Thoracic aorta (tissue), 2 donors: ENCODE data around the gene VAV2. TPM values are rescaled to one million over a fixed set of nuclear protein-coding genes. Genes with fewer than 3 reads are reported as not detected.

Source experiments
- ATAC-seq: fragments of 150-250 bp; one replicate; pipeline ENCODE4 v1.8.0; 2017; ENCODE audit warnings: low read depth; ENCODE audit not compliant: insufficient number of reproducible peaks, low FRiP score
- DNase-seq: peaks from one replicate; pipeline ENCODE4 v3.0.0-alpha.2; 2020; ENCODE audit warnings: low spot score
- H3K27ac ChIP-seq, 2 donors: fragments of 200-600 bp; sonication (generic); 1 replicate in 1 of 2; 2 replicates in 1 of 2; pipeline ENCODE4 v1.5.1; 2016; ENCODE audit warnings: mild to moderate bottlenecking in 2 of 2, moderate library complexity in 2 of 2
- H3K27me3 ChIP-seq: fragments of 200-600 bp; sonication (generic); replicated peaks from 2 replicates; pipeline ENCODE4 v1.6.0; 2016; ENCODE audit warnings: mild to moderate bottlenecking; ENCODE audit not compliant: insufficient read depth
- H3K36me3 ChIP-seq: fragments of 200-600 bp; sonication (generic); one replicate; pipeline ENCODE4 v1.5.1; 2016
- H3K4me1 ChIP-seq, 2 donors: fragments of 200-600 bp; sonication (generic); 1 replicate in 1 of 2; 2 replicates in 1 of 2; pipeline versions ENCODE4 v1.5.1 to v1.6.0; 2016; ENCODE audit warnings: low read depth in 2 of 2, mild to moderate bottlenecking in 1 of 2; ENCODE audit not compliant: control insufficient read depth in 1 of 2
- H3K4me3 ChIP-seq: fragments of 200-600 bp; sonication (generic); 2 replicates; pipeline ENCODE4 v1.5.1; 2016; ENCODE audit warnings: mild to moderate bottlenecking
- H3K9me3 ChIP-seq: fragments of 200-600 bp; sonication (generic); 2 replicates; pipeline ENCODE4 v1.5.1; 2016
- CTCF ChIP-seq: fragments of 200-600 bp; sonication (generic); IDR thresholded peaks from one replicate; pipeline ENCODE4 v1.5.1; 2019; ENCODE audit warnings: antibody characterized with exemption
- total RNA-seq, 2 donors: library from RNA; depleted of rRNA; stranded (reverse); fragments of >200 nt; gene quantifications; one replicate each; pipeline versions ENCODE4 v1.1.0 to v1.2.3, GENCODE V29; 2016

Gene VAV2
- total RNA-seq, 2 donors from 2014 or later: 10.1 to 11.5 TPM

GRCh38 chr9:133799106-133799505 is 193.0 kb downstream of the VAV2 start:
- no peaks in the 10 kb centered on the region for H3K9me3 ChIP-seq
- H3K36me3 ChIP-seq: peaks cover 3% of the 10 kb centered on the region
- DNase-seq: no peak
- no peaks in the 10 kb centered on the region for H3K4me1 ChIP-seq
- H3K27ac ChIP-seq: no peak overlapping the region
- TF ChIP-seq CTCF: no peak
- no peaks in the 10 kb centered on the region for H3K27me3 ChIP-seq
- H3K4me3 ChIP-seq: no peak overlapping the region
- no peak for ATAC-seq

GRCh38 chr9:133798160-133798559 is 194.0 kb downstream of the VAV2 start:
- H3K9me3 ChIP-seq: no peaks in the 10 kb centered on the region
- H3K4me1 ChIP-seq: peaks cover 0 to 3% of the 10 kb centered on the region in 2 donors
- no peaks in the 10 kb centered on the region for H3K27me3 ChIP-seq
- ATAC-seq (no peak), DNase-seq (no peak)
- no peak for TF ChIP-seq CTCF
- H3K36me3 ChIP-seq: peaks cover 3% of the 10 kb centered on the region
- H3K4me3 ChIP-seq: no peak overlapping the region
- H3K27ac ChIP-seq: no peak overlapping the region

GRCh38 chr9:133797406-133798105 is 194.6 kb downstream of the VAV2 start:
- H3K36me3 ChIP-seq: peaks cover 3% of the 10 kb centered on the region
- H3K4me3 ChIP-seq: no peak overlapping the region
- no peaks in the 10 kb centered on the region for H3K27me3 ChIP-seq
- H3K9me3 ChIP-seq: no peaks in the 10 kb centered on the region
- no peak for TF ChIP-seq CTCF
- ATAC-seq (no peak), DNase-seq (no peak)
- H3K4me1 ChIP-seq: peaks cover 0 to 8% of the 10 kb centered on the region in 2 donors
- H3K27ac ChIP-seq: no peak overlapping the region

GRCh38 chr9:133796562-133796961 is 195.6 kb downstream of the VAV2 start:
- H3K4me3 ChIP-seq: no peak overlapping the region
- H3K9me3 ChIP-seq: no peaks in the 10 kb centered on the region
- DNase-seq (no peak), ATAC-seq (no peak)
- peaks cover 0 to 8% of the 10 kb centered on the region in 2 donors for H3K4me1 ChIP-seq
- no peak overlapping the region for H3K27ac ChIP-seq
- TF ChIP-seq CTCF: no peak
- peaks cover 3% of the 10 kb centered on the region for H3K36me3 ChIP-seq
- H3K27me3 ChIP-seq: no peaks in the 10 kb centered on the region

GRCh38 chr9:133795049-133795448 is 197.1 kb downstream of the VAV2 start:
- ATAC-seq (no peak), DNase-seq (no peak)
- Histone ChIP-seq H3K27me3 (no peaks in the 10 kb centered on the region), H3K4me3 (no peak overlapping the region), H3K9me3 (no peaks in the 10 kb centered on the region), H3K36me3 (peaks cover 3% of the 10 kb centered on the region), H3K27ac (no peak overlapping the region), H3K4me1 (peaks cover 0 to 8% of the 10 kb centered on the region in 2 donors)
- no peak for TF ChIP-seq CTCF
